MM.1S (cell line): ENCODE data around the gene C20orf202.

ENCODE experiments used
- EZH2 ChIP-seq: fragments of 300-600 bp; sonication (generic); optimal IDR thresholded peaks from 2 replicates; pipeline ENCODE3; 2017; ENCODE audit warnings: low read depth, mild to moderate bottlenecking, antibody characterized with exemption, low read length, mixed read lengths
- EZH2phosphoT487 ChIP-seq: fragments of 300-600 bp; sonication (generic); IDR thresholded peaks from 2 replicates; pipeline ENCODE4 v1.6.1; 2018; ENCODE audit warnings: antibody characterized with exemption, low read length
- TF ChIP-seq, protein P1 (sequence below): fragments of 300-600 bp; sonication (generic); IDR thresholded peaks from 2 replicates; pipeline ENCODE4 v1.5.1; 2016; ENCODE audit warnings: antibody characterized with exemption, low read length, mixed read lengths

DNA sequence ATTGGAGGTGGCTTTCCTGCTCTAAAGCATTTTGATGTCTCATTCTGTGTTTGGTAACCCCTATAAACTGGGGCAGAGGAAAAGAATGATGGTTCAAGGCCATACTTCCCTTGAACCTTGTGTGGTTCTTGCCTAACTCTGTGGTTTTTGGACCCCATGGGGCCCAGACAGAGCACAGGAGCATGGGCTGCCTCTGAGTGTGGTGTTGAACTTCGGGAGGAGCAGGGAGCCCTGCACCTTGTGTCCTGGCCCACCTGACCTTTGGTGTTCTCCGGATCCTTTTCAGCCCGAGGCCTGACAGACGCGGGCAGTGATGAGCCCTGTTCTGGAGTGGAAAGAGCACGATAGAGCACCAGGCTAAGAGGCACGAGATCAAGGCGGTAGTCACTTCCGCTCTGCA is 37.3 kb upstream of the C20orf202 start:
- TF ChIP-seq, protein P1, sequence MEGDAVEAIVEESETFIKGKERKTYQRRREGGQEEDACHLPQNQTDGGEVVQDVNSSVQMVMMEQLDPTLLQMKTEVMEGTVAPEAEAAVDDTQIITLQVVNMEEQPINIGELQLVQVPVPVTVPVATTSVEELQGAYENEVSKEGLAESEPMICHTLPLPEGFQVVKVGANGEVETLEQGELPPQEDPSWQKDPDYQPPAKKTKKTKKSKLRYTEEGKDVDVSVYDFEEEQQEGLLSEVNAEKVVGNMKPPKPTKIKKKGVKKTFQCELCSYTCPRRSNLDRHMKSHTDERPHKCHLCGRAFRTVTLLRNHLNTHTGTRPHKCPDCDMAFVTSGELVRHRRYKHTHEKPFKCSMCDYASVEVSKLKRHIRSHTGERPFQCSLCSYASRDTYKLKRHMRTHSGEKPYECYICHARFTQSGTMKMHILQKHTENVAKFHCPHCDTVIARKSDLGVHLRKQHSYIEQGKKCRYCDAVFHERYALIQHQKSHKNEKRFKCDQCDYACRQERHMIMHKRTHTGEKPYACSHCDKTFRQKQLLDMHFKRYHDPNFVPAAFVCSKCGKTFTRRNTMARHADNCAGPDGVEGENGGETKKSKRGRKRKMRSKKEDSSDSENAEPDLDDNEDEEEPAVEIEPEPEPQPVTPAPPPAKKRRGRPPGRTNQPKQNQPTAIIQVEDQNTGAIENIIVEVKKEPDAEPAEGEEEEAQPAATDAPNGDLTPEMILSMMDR = no peak
- no peak for TF ChIP-seq EZH2phosphoT487
- TF ChIP-seq EZH2 = no peak
